HEK293 (cell line): Measurements from ENCODE around the gene TTLL5.

Source experiments
- CTCF ChIA-PET: fragments of 350-600 bp; formaldehyde crosslinking; extraction: SDS; loops from one replicate; lab custom pipeline; 2021; ENCODE audit warnings: antibody characterized with exemption; lab: Yijun Ruan, JAX
- POLR2A ChIA-PET: fragments of 300-600 bp; formaldehyde crosslinking; extraction: SDS; loops from one replicate; lab custom pipeline; 2020; ENCODE audit warnings: antibody characterized with exemption, inconsistent platforms; lab: Yijun Ruan, JAX
- H3K27ac ChIP-seq: fragments of 200-500 bp; sonication (Bioruptor generic); 2 replicates; pipeline ENCODE4 v1.5.1; 2014; ENCODE audit warnings: low read depth, low read length, control low read depth, inconsistent platforms; ENCODE audit errors: extremely low read depth
- H3K36me3 ChIP-seq, 2 experiments: fragments of 200-500 bp in 1 of 2; sonication (Bioruptor generic) in 1 of 2; 1 replicate in 1 of 2; 2 replicates in 1 of 2; pipeline ENCODE4 v1.5.1; 2014 to 2017; ENCODE audit warnings: inconsistent platforms in 2 of 2, low read length in 2 of 2; ENCODE audit not compliant: control insufficient read depth in 2 of 2, insufficient read depth in 1 of 2
- H3K4me1 ChIP-seq: fragments of 200-500 bp; sonication (Bioruptor generic); 2 replicates; pipeline ENCODE4 v1.5.1; 2014; ENCODE audit warnings: mild to moderate bottlenecking, low read length, inconsistent platforms; ENCODE audit not compliant: control insufficient read depth, insufficient read depth
- H3K4me3 ChIP-seq: 2 replicates; pipeline ENCODE4 v1.5.1; 2011; ENCODE audit warnings: low read depth, mild to moderate bottlenecking, control low read depth, low read length, moderate library complexity
- H3K9me3 ChIP-seq: fragments of 200-500 bp; sonication (Bioruptor generic); 2 replicates; pipeline ENCODE4 v1.5.1; 2014; ENCODE audit warnings: low read depth, low read length, inconsistent platforms; ENCODE audit not compliant: control insufficient read depth, insufficient read depth
- BCL11B ChIP-seq: fragments of 450-650 bp; formaldehyde crosslinking; IDR thresholded peaks from 2 replicates; pipeline ENCODE4 v1.5.1; 2016; ENCODE audit warnings: low read depth, missing biosample characterization, missing genetic modification characterization
- CTCF ChIP-seq: fragments of 450-650 bp; formaldehyde crosslinking; IDR thresholded peaks from 2 replicates; pipeline ENCODE4 v1.5.1; 2016; ENCODE audit warnings: missing biosample characterization, missing genetic modification characterization
- HOXC10 ChIP-seq: sonication (generic); formaldehyde crosslinking; IDR thresholded peaks from 2 replicates; pipeline ENCODE4 v1.8.1; 2023; ENCODE audit warnings: mild to moderate bottlenecking, missing genetic modification reagents
- MZF1 ChIP-seq: fragments of 450-650 bp; formaldehyde crosslinking; IDR thresholded peaks from 2 replicates; pipeline ENCODE4 v1.5.1; 2017; ENCODE audit warnings: missing biosample characterization, missing genetic modification characterization, borderline replicate concordance
- ZBTB6 ChIP-seq: fragments of 450-650 bp; formaldehyde crosslinking; IDR thresholded peaks from 2 replicates; pipeline ENCODE4 v1.5.1; 2017; ENCODE audit warnings: missing biosample characterization, missing genetic modification characterization
- ZBTB7A ChIP-seq: fragments of 450-650 bp; formaldehyde crosslinking; IDR thresholded peaks from 2 replicates; pipeline ENCODE4 v1.5.1; 2016; ENCODE audit warnings: low read depth, missing biosample characterization, missing genetic modification characterization
- ZEB2 ChIP-seq: fragments of 450-650 bp; formaldehyde crosslinking; IDR thresholded peaks from 2 replicates; pipeline ENCODE4 v1.5.1; 2016; ENCODE audit warnings: missing biosample characterization, missing genetic modification characterization
- ZNF10 ChIP-seq: fragments of 450-650 bp; formaldehyde crosslinking; IDR thresholded peaks from 2 replicates; pipeline ENCODE4 v1.5.1; 2017; ENCODE audit warnings: missing biosample characterization, missing genetic modification characterization
- ZNF146 ChIP-seq: fragments of 450-650 bp; formaldehyde crosslinking; IDR thresholded peaks from 2 replicates; pipeline ENCODE4 v1.5.1; 2016; ENCODE audit warnings: missing biosample characterization, missing genetic modification characterization
- ZNF157 ChIP-seq: fragments of 450-650 bp; formaldehyde crosslinking; IDR thresholded peaks from 2 replicates; pipeline ENCODE4 v1.5.1; 2016; ENCODE audit warnings: missing biosample characterization, missing genetic modification characterization
- ZNF202 ChIP-seq: fragments of 450-650 bp; formaldehyde crosslinking; IDR thresholded peaks from 2 replicates; pipeline ENCODE4 v1.5.1; 2016; ENCODE audit warnings: missing biosample characterization, missing genetic modification characterization, borderline replicate concordance
- ZNF362 ChIP-seq: fragments of 450-650 bp; formaldehyde crosslinking; IDR thresholded peaks from 2 replicates; pipeline ENCODE4 v1.5.1; 2016; ENCODE audit warnings: missing biosample characterization, missing genetic modification characterization
- ZNF585B ChIP-seq: fragments of 450-650 bp; formaldehyde crosslinking; IDR thresholded peaks from 2 replicates; pipeline ENCODE4 v1.5.1; 2016; ENCODE audit warnings: missing biosample characterization, missing genetic modification characterization
- ZNF596 ChIP-seq: fragments of 450-650 bp; IDR thresholded peaks from 2 replicates; pipeline ENCODE4 v1.5.0; 2018; ENCODE audit warnings: missing biosample characterization, mild to moderate bottlenecking, missing genetic modification characterization, moderate library complexity
- ZNF654 ChIP-seq: fragments of 450-650 bp; formaldehyde crosslinking; IDR thresholded peaks from 2 replicates; pipeline ENCODE4 v1.5.1; 2016; ENCODE audit warnings: low read depth, missing biosample characterization, missing genetic modification characterization
- ZNF747 ChIP-seq: fragments of 450-650 bp; formaldehyde crosslinking; IDR thresholded peaks from 2 replicates; pipeline ENCODE4 v1.5.1; 2016; ENCODE audit warnings: missing biosample characterization, missing genetic modification characterization
- ZSCAN16 ChIP-seq: fragments of 450-650 bp; formaldehyde crosslinking; IDR thresholded peaks from 2 replicates; pipeline ENCODE4 v1.5.1; 2016; ENCODE audit warnings: missing biosample characterization, missing genetic modification characterization
- ZSCAN4 ChIP-seq: fragments of 450-650 bp; formaldehyde crosslinking; IDR thresholded peaks from 2 replicates; pipeline ENCODE4 v1.5.1; 2017; ENCODE audit warnings: missing biosample characterization, missing genetic modification characterization
- TF ChIP-seq, protein P1 (sequence below): fragments of 450-650 bp; formaldehyde crosslinking; IDR thresholded peaks from 2 replicates; pipeline ENCODE4 v1.5.1; 2016; ENCODE audit warnings: missing biosample characterization, missing genetic modification characterization
- TF ChIP-seq, protein P2 (sequence below): sonication (generic); formaldehyde crosslinking; IDR thresholded peaks from 2 replicates; pipeline ENCODE4 v1.8.1; 2022; ENCODE audit warnings: mild to moderate bottlenecking, moderate library complexity, missing genetic modification reagents
- TF ChIP-seq, protein P3 (sequence below): fragments of 450-650 bp; formaldehyde crosslinking; IDR thresholded peaks from 2 replicates; pipeline ENCODE4 v1.5.1; 2016; ENCODE audit warnings: missing biosample characterization, missing genetic modification characterization

TTLL5 gene

DNA sequence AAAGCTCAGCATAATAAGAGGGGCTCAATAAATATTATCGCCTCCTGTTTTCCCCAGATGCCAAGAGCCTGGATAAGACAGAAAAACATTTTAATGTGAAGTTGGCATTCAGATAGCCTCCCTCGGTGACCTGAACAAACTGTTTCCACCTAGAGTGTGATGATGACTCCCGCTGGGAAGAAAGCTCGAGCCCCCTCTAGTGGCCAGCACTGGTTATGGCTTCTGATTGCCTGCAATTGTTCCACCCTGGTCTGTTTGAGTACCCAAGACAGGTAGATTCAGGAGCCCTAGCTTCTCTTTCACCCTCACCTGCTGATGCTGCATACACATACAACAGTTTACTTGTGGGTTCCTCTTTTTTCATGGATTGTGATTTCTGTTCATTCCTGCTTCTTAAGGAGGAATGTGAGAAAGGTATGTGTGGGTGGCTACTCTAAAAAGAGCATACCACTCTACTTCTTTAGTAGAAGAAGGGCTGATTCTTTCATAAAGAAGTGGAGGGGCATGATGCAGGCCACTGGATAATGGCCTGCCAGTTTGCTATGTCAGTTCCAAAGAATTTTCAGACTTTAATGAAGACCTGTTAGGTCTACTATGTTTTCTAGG lies 6.8 kb upstream of the TTLL5 start (continued):
- TF ChIP-seq, protein P1, sequence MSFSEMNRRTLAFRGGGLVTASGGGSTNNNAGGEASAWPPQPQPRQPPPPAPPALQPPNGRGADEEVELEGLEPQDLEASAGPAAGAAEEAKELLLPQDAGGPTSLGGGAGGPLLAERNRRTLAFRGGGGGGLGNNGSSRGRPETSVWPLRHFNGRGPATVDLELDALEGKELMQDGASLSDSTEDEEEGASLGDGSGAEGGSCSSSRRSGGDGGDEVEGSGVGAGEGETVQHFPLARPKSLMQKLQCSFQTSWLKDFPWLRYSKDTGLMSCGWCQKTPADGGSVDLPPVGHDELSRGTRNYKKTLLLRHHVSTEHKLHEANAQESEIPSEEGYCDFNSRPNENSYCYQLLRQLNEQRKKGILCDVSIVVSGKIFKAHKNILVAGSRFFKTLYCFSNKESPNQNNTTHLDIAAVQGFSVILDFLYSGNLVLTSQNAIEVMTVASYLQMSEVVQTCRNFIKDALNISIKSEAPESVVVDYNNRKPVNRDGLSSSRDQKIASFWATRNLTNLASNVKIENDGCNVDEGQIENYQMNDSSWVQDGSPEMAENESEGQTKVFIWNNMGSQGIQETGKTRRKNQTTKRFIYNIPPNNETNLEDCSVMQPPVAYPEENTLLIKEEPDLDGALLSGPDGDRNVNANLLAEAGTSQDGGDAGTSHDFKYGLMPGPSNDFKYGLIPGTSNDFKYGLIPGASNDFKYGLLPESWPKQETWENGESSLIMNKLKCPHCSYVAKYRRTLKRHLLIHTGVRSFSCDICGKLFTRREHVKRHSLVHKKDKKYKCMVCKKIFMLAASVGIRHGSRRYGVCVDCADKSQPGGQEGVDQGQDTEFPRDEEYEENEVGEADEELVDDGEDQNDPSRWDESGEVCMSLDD: no peak
- TF ChIP-seq ZNF654 (peak; percentile 68), ZNF157 (tag by site-specific recombination) (no peak), ZNF585B (tag by site-specific recombination) (no peak), ZNF202 (tag by site-specific recombination) (no peak)

DNA sequence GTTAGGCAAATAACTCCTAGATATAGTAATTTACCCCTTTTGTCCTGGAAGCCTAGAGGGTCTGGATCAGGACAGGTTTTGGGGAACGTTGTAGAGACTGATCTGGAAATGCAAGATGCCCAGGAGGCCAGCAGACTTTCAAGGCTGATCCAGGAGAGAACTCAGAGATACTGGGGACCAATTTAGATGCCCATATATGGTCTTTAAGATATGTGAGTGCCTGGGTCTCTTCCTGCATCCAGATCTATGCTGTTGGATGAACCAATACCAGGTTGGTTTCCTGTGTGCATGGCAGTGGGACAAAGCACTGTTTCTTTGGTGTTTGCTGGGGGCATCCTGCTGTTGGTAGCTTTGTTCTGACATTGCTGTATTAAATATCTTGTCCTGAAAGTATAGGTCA lies 5.8 kb upstream of the TTLL5 start:
- TF ChIP-seq ZSCAN16 (no peak), MZF1 (no peak), ZNF362 (tag by site-specific recombination) (no peak), ZNF146 (tag by site-specific recombination) (no peak), ZSCAN4 (tag by site-specific recombination) (no peak), ZEB2 (tag by site-specific recombination) (no peak), BCL11B (tag by site-specific recombination) (no peak), ZBTB7A (no peak), ZNF10 (tag by site-specific recombination) (no peak), ZBTB6 (no peak)
- TF ChIP-seq, protein P2, sequence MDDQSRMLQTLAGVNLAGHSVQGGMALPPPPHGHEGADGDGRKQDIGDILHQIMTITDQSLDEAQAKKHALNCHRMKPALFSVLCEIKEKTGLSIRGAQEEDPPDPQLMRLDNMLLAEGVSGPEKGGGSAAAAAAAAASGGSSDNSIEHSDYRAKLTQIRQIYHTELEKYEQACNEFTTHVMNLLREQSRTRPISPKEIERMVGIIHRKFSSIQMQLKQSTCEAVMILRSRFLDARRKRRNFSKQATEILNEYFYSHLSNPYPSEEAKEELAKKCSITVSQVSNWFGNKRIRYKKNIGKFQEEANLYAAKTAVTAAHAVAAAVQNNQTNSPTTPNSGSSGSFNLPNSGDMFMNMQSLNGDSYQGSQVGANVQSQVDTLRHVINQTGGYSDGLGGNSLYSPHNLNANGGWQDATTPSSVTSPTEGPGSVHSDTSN: no peak
- POLR2A ChIA-PET: interaction anchor here (2.3 kb wide), 1 partner anchor 77 kb away, joined by 9 read pairs; the partner anchor contains the start of gene FLVCR2
- H3K4me3 ChIP-seq: no peak overlapping the region
- H3K9me3 ChIP-seq: no peaks in the 10 kb centered on the region
- H3K36me3 ChIP-seq: peaks cover 24 to 70% of the 10 kb centered on the region in 2 experiments
- CTCF ChIA-PET: interaction anchor here (0.5 to 13.9 kb wide), 21 partner anchors 8 to 991 kb away, joined by 3 to 266 read pairs (median 4); partner anchors contain the start of gene FLVCR2
- H3K4me1 ChIP-seq: peaks cover 3% of the 10 kb centered on the region; the same call in 1 of the 2 replicates
- H3K27ac ChIP-seq: no peak overlapping the region

DNA sequence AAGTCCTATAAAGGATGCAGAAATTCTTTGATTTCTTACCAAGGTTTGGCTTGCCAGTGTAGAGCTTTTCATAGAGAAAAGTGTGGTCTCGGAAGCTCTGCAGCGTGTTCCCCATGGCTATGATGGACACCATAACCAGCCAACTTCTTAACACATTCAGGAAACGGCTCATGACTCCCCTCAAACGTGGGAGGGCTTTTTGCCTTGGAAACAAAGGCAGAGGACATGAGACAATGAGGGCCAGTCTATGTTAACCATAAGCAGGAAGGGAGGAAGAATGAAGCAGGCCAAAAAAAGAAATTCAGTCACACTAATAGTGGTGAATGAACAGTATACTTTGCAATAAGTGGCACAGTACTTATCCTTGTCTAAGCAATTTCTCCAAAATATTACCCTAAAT lies 3.7 kb upstream of the TTLL5 start:
- Histone ChIP-seq H3K9me3 (no peaks in the 10 kb centered on the region), H3K4me3 (no peak overlapping the region), H3K4me1 (peaks cover 3% of the 10 kb centered on the region; the same call in 1 of the 2 replicates), H3K36me3 (peaks cover 22 to 50% of the 10 kb centered on the region in 2 experiments), H3K27ac (no peak overlapping the region)
- CTCF ChIA-PET: interaction anchor here (0.6 to 13.9 kb wide), 4 partner anchors 16 to 138 kb away, joined by 3 to 266 read pairs (median 4); partner anchors contain the start of gene FLVCR2
- POLR2A ChIA-PET: no interaction called here
- TF ChIP-seq, protein P3, sequence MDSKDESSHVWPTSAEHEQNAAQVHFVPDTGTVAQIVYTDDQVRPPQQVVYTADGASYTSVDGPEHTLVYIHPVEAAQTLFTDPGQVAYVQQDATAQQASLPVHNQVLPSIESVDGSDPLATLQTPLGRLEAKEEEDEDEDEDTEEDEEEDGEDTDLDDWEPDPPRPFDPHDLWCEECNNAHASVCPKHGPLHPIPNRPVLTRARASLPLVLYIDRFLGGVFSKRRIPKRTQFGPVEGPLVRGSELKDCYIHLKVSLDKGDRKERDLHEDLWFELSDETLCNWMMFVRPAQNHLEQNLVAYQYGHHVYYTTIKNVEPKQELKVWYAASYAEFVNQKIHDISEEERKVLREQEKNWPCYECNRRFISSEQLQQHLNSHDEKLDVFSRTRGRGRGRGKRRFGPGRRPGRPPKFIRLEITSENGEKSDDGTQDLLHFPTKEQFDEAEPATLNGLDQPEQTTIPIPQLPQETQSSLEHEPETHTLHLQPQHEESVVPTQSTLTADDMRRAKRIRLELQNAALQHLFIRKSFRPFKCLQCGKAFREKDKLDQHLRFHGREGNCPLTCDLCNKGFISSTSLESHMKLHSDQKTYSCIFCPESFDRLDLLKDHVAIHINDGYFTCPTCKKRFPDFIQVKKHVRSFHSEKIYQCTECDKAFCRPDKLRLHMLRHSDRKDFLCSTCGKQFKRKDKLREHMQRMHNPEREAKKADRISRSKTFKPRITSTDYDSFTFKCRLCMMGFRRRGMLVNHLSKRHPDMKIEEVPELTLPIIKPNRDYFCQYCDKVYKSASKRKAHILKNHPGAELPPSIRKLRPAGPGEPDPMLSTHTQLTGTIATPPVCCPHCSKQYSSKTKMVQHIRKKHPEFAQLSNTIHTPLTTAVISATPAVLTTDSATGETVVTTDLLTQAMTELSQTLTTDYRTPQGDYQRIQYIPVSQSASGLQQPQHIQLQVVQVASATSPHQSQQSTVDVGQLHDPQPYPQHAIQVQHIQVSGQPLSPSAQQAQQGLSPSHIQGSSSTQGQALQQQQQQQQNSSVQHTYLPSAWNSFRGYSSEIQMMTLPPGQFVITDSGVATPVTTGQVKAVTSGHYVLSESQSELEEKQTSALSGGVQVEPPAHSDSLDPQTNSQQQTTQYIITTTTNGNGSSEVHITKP (tag by site-specific recombination): no peak
- TF ChIP-seq ZBTB7A: no peak
- TF ChIP-seq HOXC10 (CRISPR knock-in tag): no peak
- no peak for TF ChIP-seq ZNF596 (tag by site-specific recombination)
- TF ChIP-seq CTCF (tag by site-specific recombination): no peak
- TF ChIP-seq ZNF747 (tag by site-specific recombination): no peak
